SK-N-SH treated with all-trans-retinoic acid at 6 μM for 48 hours (cell line): Measurements from ENCODE around the gene PDIK1L.

Experiments used
- PPARA ChIP-seq: fragments of 250-450 bp; sonication (Bioruptor Pico); IDR thresholded peaks from 2 replicates; pipeline ENCODE4 v1.5.0; 2020; ENCODE audit warnings: mild to moderate bottlenecking, borderline replicate concordance
- RARB ChIP-seq: fragments of 250-450 bp; sonication (Bioruptor Pico); IDR thresholded peaks from 2 replicates; pipeline ENCODE4 v1.8.0; 2021; ENCODE audit warnings: mild to moderate bottlenecking, moderate library complexity
- ZFP30 ChIP-seq: fragments of 450-650 bp; formaldehyde crosslinking; IDR thresholded peaks from 2 replicates; pipeline ENCODE4 v1.5.0; 2022; ENCODE audit warnings: mild to moderate bottlenecking, moderate library complexity
- ZNF565 ChIP-seq: fragments of 450-650 bp; formaldehyde crosslinking; conservative IDR thresholded peaks from 2 replicates; pipeline ENCODE4 v1.5.0; 2020; ENCODE audit warnings: low read depth, mild to moderate bottlenecking, moderate library complexity
- TF ChIP-seq, protein P1 (sequence below): fragments of 250-450 bp; sonication (Bioruptor Pico); IDR thresholded peaks from 2 replicates; pipeline ENCODE4 v1.8.0; 2020; ENCODE audit warnings: mild to moderate bottlenecking, moderate library complexity, borderline replicate concordance
- TF ChIP-seq, protein P2 (sequence below): fragments of 250-450 bp; sonication (Bioruptor Pico); IDR thresholded peaks from 2 replicates; pipeline ENCODE4 v1.5.0; 2020; ENCODE audit warnings: mild to moderate bottlenecking, moderate library complexity

DNA sequence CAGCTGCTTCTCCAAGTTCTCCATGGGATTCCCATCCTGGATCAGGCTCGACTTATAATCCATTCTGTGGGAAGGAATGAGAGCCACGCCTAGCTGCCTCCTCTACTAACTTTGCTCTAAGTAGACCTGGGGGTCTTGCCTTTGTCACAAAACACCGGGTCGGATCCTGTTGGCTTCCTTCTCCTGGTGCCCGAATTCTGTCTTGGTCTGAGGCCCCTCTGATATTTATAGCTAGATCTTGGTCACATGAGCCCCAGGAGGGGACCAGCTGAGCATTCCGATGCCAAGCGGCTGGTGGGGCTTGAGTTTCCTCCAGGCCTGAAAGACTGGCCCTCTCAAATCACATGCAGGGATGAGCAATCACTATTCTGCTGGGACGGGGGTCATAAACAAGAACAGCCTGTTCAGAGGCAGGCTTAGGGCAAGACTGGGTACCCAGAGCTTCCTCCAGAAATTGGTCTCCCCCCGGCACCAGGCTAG lies 44.2 kb upstream of the PDIK1L start, which contains the start of gene TRIM63:
- TF ChIP-seq PPARA (no peak), ZFP30 (CRISPR knock-in tag) (no peak), ZNF565 (CRISPR knock-in tag) (no peak), RARB (CRISPR knock-in tag) (no peak)
- TF ChIP-seq, protein P1, sequence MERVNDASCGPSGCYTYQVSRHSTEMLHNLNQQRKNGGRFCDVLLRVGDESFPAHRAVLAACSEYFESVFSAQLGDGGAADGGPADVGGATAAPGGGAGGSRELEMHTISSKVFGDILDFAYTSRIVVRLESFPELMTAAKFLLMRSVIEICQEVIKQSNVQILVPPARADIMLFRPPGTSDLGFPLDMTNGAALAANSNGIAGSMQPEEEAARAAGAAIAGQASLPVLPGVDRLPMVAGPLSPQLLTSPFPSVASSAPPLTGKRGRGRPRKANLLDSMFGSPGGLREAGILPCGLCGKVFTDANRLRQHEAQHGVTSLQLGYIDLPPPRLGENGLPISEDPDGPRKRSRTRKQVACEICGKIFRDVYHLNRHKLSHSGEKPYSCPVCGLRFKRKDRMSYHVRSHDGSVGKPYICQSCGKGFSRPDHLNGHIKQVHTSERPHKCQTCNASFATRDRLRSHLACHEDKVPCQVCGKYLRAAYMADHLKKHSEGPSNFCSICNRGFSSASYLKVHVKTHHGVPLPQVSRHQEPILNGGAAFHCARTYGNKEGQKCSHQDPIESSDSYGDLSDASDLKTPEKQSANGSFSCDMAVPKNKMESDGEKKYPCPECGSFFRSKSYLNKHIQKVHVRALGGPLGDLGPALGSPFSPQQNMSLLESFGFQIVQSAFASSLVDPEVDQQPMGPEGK (CRISPR knock-in tag), result no peak
- TF ChIP-seq, protein P2, sequence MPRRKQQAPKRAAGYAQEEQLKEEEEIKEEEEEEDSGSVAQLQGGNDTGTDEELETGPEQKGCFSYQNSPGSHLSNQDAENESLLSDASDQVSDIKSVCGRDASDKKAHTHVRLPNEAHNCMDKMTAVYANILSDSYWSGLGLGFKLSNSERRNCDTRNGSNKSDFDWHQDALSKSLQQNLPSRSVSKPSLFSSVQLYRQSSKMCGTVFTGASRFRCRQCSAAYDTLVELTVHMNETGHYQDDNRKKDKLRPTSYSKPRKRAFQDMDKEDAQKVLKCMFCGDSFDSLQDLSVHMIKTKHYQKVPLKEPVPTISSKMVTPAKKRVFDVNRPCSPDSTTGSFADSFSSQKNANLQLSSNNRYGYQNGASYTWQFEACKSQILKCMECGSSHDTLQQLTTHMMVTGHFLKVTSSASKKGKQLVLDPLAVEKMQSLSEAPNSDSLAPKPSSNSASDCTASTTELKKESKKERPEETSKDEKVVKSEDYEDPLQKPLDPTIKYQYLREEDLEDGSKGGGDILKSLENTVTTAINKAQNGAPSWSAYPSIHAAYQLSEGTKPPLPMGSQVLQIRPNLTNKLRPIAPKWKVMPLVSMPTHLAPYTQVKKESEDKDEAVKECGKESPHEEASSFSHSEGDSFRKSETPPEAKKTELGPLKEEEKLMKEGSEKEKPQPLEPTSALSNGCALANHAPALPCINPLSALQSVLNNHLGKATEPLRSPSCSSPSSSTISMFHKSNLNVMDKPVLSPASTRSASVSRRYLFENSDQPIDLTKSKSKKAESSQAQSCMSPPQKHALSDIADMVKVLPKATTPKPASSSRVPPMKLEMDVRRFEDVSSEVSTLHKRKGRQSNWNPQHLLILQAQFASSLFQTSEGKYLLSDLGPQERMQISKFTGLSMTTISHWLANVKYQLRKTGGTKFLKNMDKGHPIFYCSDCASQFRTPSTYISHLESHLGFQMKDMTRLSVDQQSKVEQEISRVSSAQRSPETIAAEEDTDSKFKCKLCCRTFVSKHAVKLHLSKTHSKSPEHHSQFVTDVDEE (CRISPR knock-in tag), result no peak
